ENCODE results near the gene OR5L1.

- no peak for TF ChIP-seq CTCF (IDR thresholded peaks at IDR 0.05)
- no peak for TF ChIP-seq EP300 (IDR thresholded peaks at IDR 0.05)
- no peak for TF ChIP-seq POLR2A (IDR thresholded peaks at IDR 0.05)
- TF ChIP-seq POLR2AphosphoS5 (IDR thresholded peaks at IDR 0.05), result no peak
Measured at GRCh38 chr11:55811067-55811466, at the start of gene OR5L1.

Measured in suprapubic skin (tissue), 4 donors.